Measurements from ENCODE around the gene RNF39.
"Not testable (repeated sequence)": the region's sequence is repeated elsewhere in the genome, so short reads cannot be mapped to it uniquely, and the experiment has no call there.

The RNF39 gene

GRCh38 chr6:30075094-30075789 lies at the start of gene RNF39:
Gene RNF39 (minus strand): TSS chr6:30075769. CDS start chr6:30075585, 184 bp downstream.
- DNase-seq = no peak

GRCh38 chr6:30122515-30122914 lies 46.9 kb upstream of the RNF39 start:
- DNase-seq = no peak

- no peak for DNase-seq
Observed at GRCh38 chr6:30121446-30122366, 46.1 kb upstream of the RNF39 start.

- DNase-seq = not testable (repeated sequence)
Observed at GRCh38 chr6:30118691-30119090, 43.1 kb upstream of the RNF39 start.

- DNase-seq = no peak
Observed at GRCh38 chr6:30116724-30117123, 41.2 kb upstream of the RNF39 start.

- DNase-seq = no peak
Observed at GRCh38 chr6:30113841-30114240, 38.3 kb upstream of the RNF39 start.

GRCh38 chr6:30113003-30113759 lies 37.6 kb upstream of the RNF39 start, which contains the start of gene TRIM31:
Gene TRIM31 (minus strand): TSS chr6:30113090. CDS start chr6:30112805, 285 bp downstream.
- no peak for DNase-seq

- DNase-seq = no peak
Observed at GRCh38 chr6:30112402-30112994, 36.9 kb upstream of the RNF39 start.

GRCh38 chr6:30111266-30111856 lies 35.8 kb upstream of the RNF39 start:
- DNase-seq = no peak

GRCh38 chr6:30104661-30105060 lies 29.1 kb upstream of the RNF39 start:
- no peak for DNase-seq

- no peak for DNase-seq
Observed at GRCh38 chr6:30103872-30104179, 28.3 kb upstream of the RNF39 start.

- DNase-seq = peak; percentile 55 to 85
Observed at GRCh38 chr6:30102970-30103871, 27.7 kb upstream of the RNF39 start.

GRCh38 chr6:30102414-30102969 lies 26.9 kb upstream of the RNF39 start:
- DNase-seq = peak in 1 of 2 donors; percentile 55

GRCh38 chr6:30101444-30102413 lies 26.2 kb upstream of the RNF39 start:
- DNase-seq = peak in 1 of 2 donors; percentile 55

- no peak for DNase-seq
Observed at GRCh38 chr6:30100585-30101443, 25.2 kb upstream of the RNF39 start.

- no peak for DNase-seq
Observed at GRCh38 chr6:30100154-30100553, 24.6 kb upstream of the RNF39 start.

- DNase-seq = no peak
Observed at GRCh38 chr6:30097902-30098768, 22.6 kb upstream of the RNF39 start.

GRCh38 chr6:30096829-30097228 lies 21.3 kb upstream of the RNF39 start:
- no peak for DNase-seq

Data from bone marrow (tissue), 2 donors.